Endothelial cell of umbilical vein (primary cell): ENCODE results near the gene RPH3AL. TPM values are rescaled to one million over a fixed set of nuclear protein-coding genes. Genes with fewer than 3 reads are reported as not detected.

ENCODE experiments used
- BruUV-seq: library from RNA; stranded (reverse); fragments of 400-500 nt; replicated peaks from 2 replicates; lab custom pipeline; 2021; lab: Mats Ljungman, UMichigan
- CTCF ChIA-PET: fragments of 300-600, 350-600 bp; sonication (Branson Sonifier 250); formaldehyde crosslinking; loops from one replicate; lab custom pipeline; 2021; ENCODE audit warnings: antibody characterized with exemption, inconsistent platforms; lab: Charles Lee
- POLR2A ChIA-PET: fragments of 300-600, 350-600 bp; sonication (Branson Sonifier 250); formaldehyde crosslinking; loops from one replicate; lab custom pipeline; 2021; ENCODE audit warnings: antibody characterized with exemption, inconsistent platforms; lab: Charles Lee
- DNase-seq: peaks from one replicate; pipeline ENCODE4 v3.0.0-alpha.2; 2011; ENCODE audit warnings: low read depth, low spot score
- FAIRE-seq: peaks from 2 replicates; lab custom pipeline; 2011; peaks lifted over from hg19 to GRCh38; lab: Jason Lieb, UNC
- H2AFZ ChIP-seq: 2 replicates; pipeline ENCODE4 v1.6.0; 2012; ENCODE audit warnings: low read depth, low read length, control low read depth, inconsistent platforms
- H3K27ac ChIP-seq: 2 replicates; pipeline ENCODE4 v1.5.1; 2011; ENCODE audit warnings: low read depth, mild to moderate bottlenecking, control low read depth, low read length, moderate library complexity; ENCODE audit not compliant: insufficient read depth
- H3K27me3 ChIP-seq, 2 experiments: 2 replicates each; pipeline versions ENCODE4 v1.6.0 to v1.6.1; 2011; ENCODE audit warnings: low read length in 2 of 2, mixed read lengths in 1 of 2; ENCODE audit not compliant: control insufficient read depth in 2 of 2, insufficient read depth in 2 of 2
- H3K36me3 ChIP-seq, 2 experiments: 2 replicates in 1 of 2; 3 replicates in 1 of 2; pipeline ENCODE4 v1.5.1; 2011; ENCODE audit warnings: low read length in 2 of 2, mild to moderate bottlenecking in 1 of 2, moderate library complexity in 1 of 2; ENCODE audit not compliant: control insufficient read depth in 2 of 2, insufficient read depth in 2 of 2; ENCODE audit errors: extremely low read depth in 1 of 2
- H3K4me1 ChIP-seq: 3 replicates; pipeline ENCODE4 v1.5.1; 2011; ENCODE audit warnings: mild to moderate bottlenecking, low read length; ENCODE audit not compliant: control insufficient read depth, insufficient read depth; ENCODE audit errors: extremely low read depth
- H3K4me2 ChIP-seq: 2 replicates; pipeline ENCODE4 v1.6.1; 2011; ENCODE audit warnings: low read length, control low read depth, mixed read lengths; ENCODE audit not compliant: insufficient read depth
- H3K4me3 ChIP-seq, 3 experiments: fragments of 200-600 bp in 1 of 3; sonication (generic), shearing (Covaris generic) in 1 of 3; replicated peaks in 1 of 3; 2 replicates each; pipeline ENCODE4 v1.5.1; 2011 to 2016; ENCODE audit warnings: control low read depth in 3 of 3, low read length in 3 of 3, mild to moderate bottlenecking in 2 of 3, inconsistent platforms in 1 of 3, low read depth in 1 of 3, moderate library complexity in 1 of 3; ENCODE audit not compliant: insufficient read depth in 1 of 3
- H3K79me2 ChIP-seq: 2 replicates; pipeline ENCODE4 v1.6.0; 2012; ENCODE audit warnings: low read length, inconsistent platforms; ENCODE audit not compliant: control insufficient read depth, insufficient read depth
- H3K9ac ChIP-seq: replicated peaks from 2 replicates; pipeline ENCODE3; 2011; ENCODE audit warnings: low read length, control low read depth; ENCODE audit not compliant: insufficient read depth; ENCODE audit errors: extremely low read depth
- H3K9me1 ChIP-seq: replicated peaks from 3 replicates; pipeline ENCODE4 v1.6.0; 2011; ENCODE audit warnings: mild to moderate bottlenecking, low read length; ENCODE audit not compliant: control insufficient read depth, insufficient read depth; ENCODE audit errors: extremely low read depth
- H3K9me3 ChIP-seq: replicated peaks from 2 replicates; pipeline ENCODE4 v1.5.1; 2012; ENCODE audit warnings: low read length, inconsistent platforms; ENCODE audit not compliant: control insufficient read depth, insufficient read depth
- H4K20me1 ChIP-seq: replicated peaks from 2 replicates; pipeline ENCODE3; 2011; ENCODE audit warnings: mild to moderate bottlenecking, low read length; ENCODE audit not compliant: control insufficient read depth, insufficient read depth; ENCODE audit errors: extremely low read depth
- CTCF ChIP-seq, 2 donors: IDR thresholded peaks; 1 replicate in 1 of 2; 2 replicates in 1 of 2; pipeline ENCODE4 v1.5.1; 2011; ENCODE audit warnings: low read length in 2 of 2, mild to moderate bottlenecking in 2 of 2, moderate library complexity in 2 of 2, control low read depth in 1 of 2, inconsistent platforms in 1 of 2, low read depth in 1 of 2; ENCODE audit not compliant: insufficient read depth in 1 of 2; ENCODE audit errors: extremely low read depth in 1 of 2
- EZH2 ChIP-seq: IDR thresholded peaks from 2 replicates; pipeline ENCODE4 v1.6.1; 2012; ENCODE audit warnings: borderline replicate concordance, low read depth, mild to moderate bottlenecking, moderate library complexity, low read length, inconsistent platforms; ENCODE audit not compliant: severe bottlenecking
- FOS ChIP-seq: IDR thresholded peaks from 2 replicates; pipeline ENCODE4 v1.6.1; 2011; ENCODE audit warnings: mild to moderate bottlenecking, low read length, moderate library complexity, borderline replicate concordance; ENCODE audit not compliant: insufficient read depth
- GATA2 ChIP-seq: IDR thresholded peaks from 2 replicates; pipeline ENCODE4 v1.7.0; 2011; ENCODE audit warnings: low read depth, mild to moderate bottlenecking, moderate library complexity, mixed read lengths, low read length; ENCODE audit not compliant: insufficient read length, insufficient read depth
- JUN ChIP-seq: IDR thresholded peaks from 2 replicates; pipeline ENCODE4 v1.6.1; 2011; ENCODE audit warnings: borderline replicate concordance, low read depth; ENCODE audit not compliant: insufficient read length, insufficient read depth
- MAX ChIP-seq: IDR thresholded peaks from 2 replicates; pipeline ENCODE4 v1.6.1; 2011; ENCODE audit not compliant: insufficient read depth, insufficient read length
- MYC ChIP-seq: IDR thresholded peaks from one replicate; pipeline ENCODE4 v1.6.1; 2011; ENCODE audit warnings: mild to moderate bottlenecking, low read depth, low read length
- POLR2A ChIP-seq: IDR thresholded peaks from 2 replicates; pipeline ENCODE4 v1.6.1; 2012; ENCODE audit warnings: low read depth, mild to moderate bottlenecking, control low read depth, low read length
- POLR2AphosphoS5 ChIP-seq: IDR thresholded peaks from 2 replicates; pipeline ENCODE4 v1.6.1; 2012; ENCODE audit warnings: low read depth, mild to moderate bottlenecking, control low read depth, low read length, moderate library complexity; ENCODE audit not compliant: insufficient read depth
- dilution Hi-C: fragments of 300-500 bp; cut with MboI; formaldehyde crosslinking; loops from one replicate; pipeline ENCODE4 v1.15.0; 2019; ENCODE audit warnings: low sequenced_read_pairs; ENCODE audit not compliant: extremely low pct_ligation_motif_present
- intact Hi-C: fragments of 100-400 bp; cut with micrococcal nuclease; formaldehyde crosslinking; loops from one replicate; pipeline ENCODE4 v1.10.0; 2022
- polyA plus RNA-seq, 4 experiments: library from polyadenylated mRNA; depleted of rRNA in 3 of 4; stranded (reverse) in 3 of 4; unstranded in 1 of 4; fragments of >200 nt; gene quantifications; 2 replicates each; pipeline versions ENCODE4 v1.2.1 to v1.2.3, GENCODE V29; 2011 to 2012; ENCODE audit warnings: missing spikeins in 1 of 4
- total RNA-seq: library from RNA; stranded (reverse); gene quantifications from 2 replicates; pipeline ENCODE4 v1.2.3, GENCODE V29; 2021

The RPH3AL gene
- total and polyA plus RNA-seq, 2 donors (not counting 3 experiments of a cell fraction or from before 2014, with no cell fraction given) = 4.1 to 7.0 TPM

- dilution Hi-C loops = no loop called here
- CTCF ChIA-PET = interaction anchor here (1.0 to 1.3 kb wide), 3 partner anchors 10 to 449 kb away, joined by 3 to 4 read pairs (median 3); no protein-coding TSS in a partner anchor
Measured at GRCh38 chr17:250487-251300, 101.9 kb downstream of the RPH3AL start.

More at GRCh38 chr17:250487-251300, 101.9 kb downstream of the RPH3AL start:
- POLR2A ChIA-PET = no interaction called here
- no peaks in the 10 kb centered on the region for H3K36me3 ChIP-seq
- BruUV-seq = no TSS peak
- no peaks in the 10 kb centered on the region for H3K9me3 ChIP-seq
- TF ChIP-seq EZH2 (no peak), MAX (no peak), POLR2A (no peak), CTCF (IDR thresholded peaks at IDR 0.05; ENCODE audit: extremely low read depth in 1 of 2, insufficient read depth in 1 of 2, low read depth in 1 of 2, low read length in 2 of 2) (no peak), MYC (no peak), GATA2 (no peak), JUN (no peak), FOS (no peak), POLR2AphosphoS5 (no peak)
- no peak overlapping the region for H3K4me2 ChIP-seq
- intact Hi-C loops = no loop called here
- no peak overlapping the region for H3K9ac ChIP-seq
- no peak overlapping the region for H3K4me3 ChIP-seq
- H3K27ac ChIP-seq = no peak overlapping the region
- H3K4me1 ChIP-seq = peaks cover 10% of the 10 kb centered on the region
- H3K9me1 ChIP-seq = no peaks in the 10 kb centered on the region
- DNase-seq (no peak), FAIRE-seq (no peak)
- H4K20me1 ChIP-seq = no peaks in the 10 kb centered on the region
- no peaks in the 10 kb centered on the region for H3K27me3 ChIP-seq
- H3K79me2 ChIP-seq = no peaks in the 10 kb centered on the region
- H2AFZ ChIP-seq = no peak overlapping the region
